Measurements from ENCODE around the gene KLC1.
"Not testable (repeated sequence)": the region's sequence is repeated elsewhere in the genome, so short reads cannot be mapped to it uniquely, and the experiment has no call there.

Gene KLC1

GRCh38 chr14:103662029-103662428, 33.0 kb downstream of the KLC1 start:
- no peak for DNase-seq

- DNase-seq: no peak
Observed at GRCh38 chr14:103662591-103662990, 33.6 kb downstream of the KLC1 start.

- DNase-seq: no peak
Observed at GRCh38 chr14:103663506-103663905, 34.5 kb downstream of the KLC1 start.

- DNase-seq: no peak
Observed at GRCh38 chr14:103667671-103668070, 38.7 kb downstream of the KLC1 start.

GRCh38 chr14:103668117-103668516, 39.1 kb downstream of the KLC1 start:
- DNase-seq: no peak

- DNase-seq: no peak
Observed at GRCh38 chr14:103669370-103669769, 40.4 kb downstream of the KLC1 start.

GRCh38 chr14:103671911-103672310, 42.9 kb downstream of the KLC1 start:
- no peak for DNase-seq

GRCh38 chr14:103675957-103676356, 46.9 kb downstream of the KLC1 start:
- DNase-seq: no peak

GRCh38 chr14:103676881-103677675, 48.1 kb downstream of the KLC1 start:
- no peak for DNase-seq

- peak; percentile 10 for DNase-seq
Observed at GRCh38 chr14:103679351-103679750, 50.3 kb downstream of the KLC1 start.

- DNase-seq: no peak
Observed at GRCh38 chr14:103680491-103681231, 51.6 kb downstream of the KLC1 start.

GRCh38 chr14:103683139-103683538, 54.1 kb downstream of the KLC1 start:
- no peak for DNase-seq

GRCh38 chr14:103684471-103684870, 55.5 kb downstream of the KLC1 start:
- DNase-seq: no peak

GRCh38 chr14:103684871-103685270, 55.9 kb downstream of the KLC1 start:
- no peak for DNase-seq

- no peak for DNase-seq
Observed at GRCh38 chr14:103685276-103686211, 56.5 kb downstream of the KLC1 start.

- no peak for DNase-seq
Observed at GRCh38 chr14:103686831-103687485, 57.9 kb downstream of the KLC1 start.

GRCh38 chr14:103687712-103688111, 58.7 kb downstream of the KLC1 start:
- no peak for DNase-seq

GRCh38 chr14:103688441-103688840, 59.4 kb downstream of the KLC1 start:
- no peak for DNase-seq

GRCh38 chr14:103688906-103689902, 60.2 kb downstream of the KLC1 start:
- DNase-seq: no peak

GRCh38 chr14:103690332-103690731, 61.3 kb downstream of the KLC1 start:
- DNase-seq: no peak

GRCh38 chr14:103691655-103692054, 62.6 kb downstream of the KLC1 start:
- DNase-seq: not testable (repeated sequence)

All from NCI-H510A treated with DMSO at 0.1 percent for 48 hours (cell line).